ENCODE results near the gene FGFR2. TPM values are rescaled to one million over a fixed set of nuclear protein-coding genes. Genes with fewer than 3 reads are reported as not detected.

FGFR2 gene
- polyA plus RNA-seq, 1 experiment: not detected

- no peak for TF ChIP-seq CTCF (IDR thresholded peaks at IDR 0.05; ENCODE audit: low read depth, low read length)
- ChIA-PET CTCF (no interaction called here), POLR2A (no interaction called here)
- DNase-seq (ENCODE audit: low read depth, low spot score): no peak
- Histone ChIP-seq H3K4me3 (ENCODE audit: low read depth, low read length) (no peak overlapping the region), H3K27ac (ENCODE audit: low read depth, low read length) (no peak overlapping the region), H3K27me3 (ENCODE audit: control insufficient read depth, insufficient read depth, low read length) (no peaks in the 10 kb centered on the region), H3K9me3 (ENCODE audit: control insufficient read depth, insufficient read depth, low read length) (peaks cover 29% of the 10 kb centered on the region)
Measured at GRCh38 chr10:121485436-121486139, 112.7 kb downstream of the FGFR2 start.

- Histone ChIP-seq H3K4me3 (ENCODE audit: low read depth, low read length) (no peak overlapping the region), H3K9me3 (ENCODE audit: control insufficient read depth, insufficient read depth, low read length) (peaks cover 28% of the 10 kb centered on the region), H3K27ac (ENCODE audit: low read depth, low read length) (no peak overlapping the region), H3K27me3 (ENCODE audit: control insufficient read depth, insufficient read depth, low read length) (no peaks in the 10 kb centered on the region)
- no peak for TF ChIP-seq CTCF (IDR thresholded peaks at IDR 0.05; ENCODE audit: low read depth, low read length)
- POLR2A ChIA-PET: no interaction called here
- CTCF ChIA-PET: no interaction called here
- DNase-seq (ENCODE audit: low read depth, low spot score): no peak
Measured at GRCh38 chr10:121484816-121485215, 113.4 kb downstream of the FGFR2 start.

GRCh38 chr10:121484401-121484800, 113.8 kb downstream of the FGFR2 start:
- ChIA-PET POLR2A (no interaction called here), CTCF (no interaction called here)
- H3K27me3 ChIP-seq (ENCODE audit: control insufficient read depth, insufficient read depth, low read length): no peaks in the 10 kb centered on the region
- no peak for TF ChIP-seq CTCF (IDR thresholded peaks at IDR 0.05; ENCODE audit: low read depth, low read length)
- no peak for DNase-seq (ENCODE audit: low read depth, low spot score)
- H3K9me3 ChIP-seq (ENCODE audit: control insufficient read depth, insufficient read depth, low read length): peaks cover 25% of the 10 kb centered on the region
- H3K27ac ChIP-seq (ENCODE audit: low read depth, low read length): no peak overlapping the region
- no peak overlapping the region for H3K4me3 ChIP-seq (ENCODE audit: low read depth, low read length)

GRCh38 chr10:121481180-121481579, 117.1 kb downstream of the FGFR2 start:
- CTCF ChIA-PET: no interaction called here
- Histone ChIP-seq H3K9me3 (ENCODE audit: control insufficient read depth, insufficient read depth, low read length) (peaks cover 23% of the 10 kb centered on the region), H3K4me3 (ENCODE audit: low read depth, low read length) (no peak overlapping the region), H3K27ac (ENCODE audit: low read depth, low read length) (no peak overlapping the region), H3K27me3 (ENCODE audit: control insufficient read depth, insufficient read depth, low read length) (no peaks in the 10 kb centered on the region)
- TF ChIP-seq CTCF (IDR thresholded peaks at IDR 0.05; ENCODE audit: low read depth, low read length): no peak
- POLR2A ChIA-PET: no interaction called here
- DNase-seq (ENCODE audit: low read depth, low spot score): no peak

- Histone ChIP-seq H3K27ac (ENCODE audit: low read depth, low read length) (no peak overlapping the region), H3K4me3 (ENCODE audit: low read depth, low read length) (no peak overlapping the region), H3K27me3 (ENCODE audit: control insufficient read depth, insufficient read depth, low read length) (no peaks in the 10 kb centered on the region), H3K9me3 (ENCODE audit: control insufficient read depth, insufficient read depth, low read length) (peaks cover 19% of the 10 kb centered on the region; the same call in 1 of the 2 replicates)
- TF ChIP-seq CTCF (IDR thresholded peaks at IDR 0.05; ENCODE audit: low read depth, low read length): no peak
- no peak for DNase-seq (ENCODE audit: low read depth, low spot score)
- POLR2A ChIA-PET: no interaction called here
- CTCF ChIA-PET: no interaction called here
Measured at GRCh38 chr10:121478556-121478955, 119.7 kb downstream of the FGFR2 start.
